GM19193 (cell line): ENCODE measurements around the gene FBXL7.

Experiments used
- POLR2A ChIP-seq: IDR thresholded peaks from 4 replicates; pipeline ENCODE4 v1.6.1; 2011; ENCODE audit not compliant: insufficient read depth, insufficient read length; ENCODE audit errors: extremely low read depth

The FBXL7 gene

GRCh38 chr5:15741591-15741990 lies 241.6 kb downstream of the FBXL7 start:
- TF ChIP-seq POLR2A: no peak

GRCh38 chr5:15746833-15747232 lies 246.9 kb downstream of the FBXL7 start:
- no peak for TF ChIP-seq POLR2A

DNA sequence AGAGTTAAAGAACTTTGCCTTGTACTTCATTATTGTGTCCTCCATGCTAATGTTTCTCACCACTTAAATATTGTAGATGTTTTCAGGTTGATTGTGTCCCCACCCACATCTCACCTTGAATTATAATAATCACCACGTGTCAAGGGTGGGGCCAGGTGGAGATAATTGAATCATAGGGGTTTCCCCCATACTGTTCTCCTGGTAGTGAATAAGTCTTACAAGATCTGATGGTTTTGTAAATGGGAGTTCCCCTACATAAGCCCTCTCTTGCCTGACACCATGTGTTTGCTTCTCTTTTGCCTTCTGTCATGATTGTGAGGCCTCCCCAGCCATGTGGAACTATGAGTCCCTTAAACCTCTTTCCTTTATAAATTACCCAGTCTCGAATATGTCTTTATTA lies 248.3 kb downstream of the FBXL7 start:
- TF ChIP-seq POLR2A: no peak

DNA sequence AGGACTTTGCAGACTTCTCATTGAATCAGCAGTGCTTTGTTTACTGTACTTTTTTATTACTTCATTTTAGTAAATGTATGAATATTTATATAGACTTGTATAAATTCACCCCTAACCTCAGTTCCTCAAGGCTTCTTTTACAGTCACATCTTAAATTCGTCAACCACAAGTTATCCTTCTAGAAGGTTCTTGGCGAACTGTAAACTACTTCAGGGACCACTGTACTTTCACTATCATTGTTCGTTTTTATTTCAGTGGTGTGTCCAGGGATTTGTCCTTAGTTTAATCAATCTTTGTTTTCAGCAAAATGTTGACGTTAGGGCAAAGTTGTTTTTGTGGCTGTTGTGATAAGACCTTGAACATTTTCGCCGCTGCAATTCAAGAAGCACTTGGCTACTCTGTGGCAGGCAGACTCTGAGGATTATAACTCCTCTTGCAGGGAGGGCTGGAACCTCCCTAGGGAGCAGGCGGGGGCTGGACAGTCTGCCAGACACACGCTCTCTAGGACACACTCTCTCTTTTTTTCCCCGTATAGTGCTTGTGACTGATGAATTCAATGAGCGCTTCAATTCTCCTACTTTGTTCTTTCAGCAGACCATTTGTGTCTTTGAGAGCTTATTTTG lies 252.8 kb downstream of the FBXL7 start:
- no peak for TF ChIP-seq POLR2A

GRCh38 chr5:15753752-15754151 lies 253.8 kb downstream of the FBXL7 start:
- no peak for TF ChIP-seq POLR2A

DNA sequence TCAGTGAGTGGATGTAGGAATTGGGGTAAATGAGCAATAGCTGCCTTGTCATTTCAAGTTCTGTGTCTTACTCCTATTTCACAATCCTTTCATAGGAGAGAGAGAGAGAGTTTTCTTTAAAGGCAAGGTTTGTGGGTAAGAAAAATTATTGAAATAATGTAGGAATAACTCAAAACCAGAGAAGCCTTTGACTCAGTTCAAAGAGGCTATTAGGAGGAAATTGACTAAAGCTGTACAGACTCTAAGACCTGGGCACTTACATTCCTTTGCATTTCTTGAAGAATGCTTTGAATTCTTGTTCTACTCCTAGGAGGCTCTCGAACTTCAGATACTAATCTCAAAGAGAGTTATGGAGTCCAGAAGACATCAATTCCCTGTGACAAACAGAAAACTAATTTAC lies 257.1 kb downstream of the FBXL7 start:
- no peak for TF ChIP-seq POLR2A

DNA sequence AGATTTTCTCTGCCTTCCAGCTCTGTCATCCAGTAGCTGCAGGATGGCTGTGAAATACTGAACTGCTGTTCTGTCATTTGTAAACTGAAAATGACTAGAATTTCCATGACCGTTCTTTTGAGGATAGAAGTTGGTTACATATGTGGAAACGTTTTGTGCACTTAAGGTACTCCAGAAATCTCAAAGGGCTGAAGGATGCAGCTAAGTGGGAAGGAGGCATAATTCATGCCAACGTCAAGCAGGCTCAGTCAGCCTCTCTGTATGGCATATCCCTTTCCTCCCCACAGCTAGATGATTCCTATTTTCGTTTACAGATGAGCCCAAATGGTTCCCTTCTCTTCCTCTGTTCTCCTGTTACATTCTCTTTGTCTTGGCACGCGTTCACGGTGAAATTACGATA lies 257.6 kb downstream of the FBXL7 start:
- TF ChIP-seq POLR2A: no peak

GRCh38 chr5:15762668-15763067 lies 262.7 kb downstream of the FBXL7 start:
- no peak for TF ChIP-seq POLR2A

- no peak for TF ChIP-seq POLR2A
These were observed 263.8 kb downstream of the FBXL7 start for GRCh38 chr5:15763754-15764153.

- TF ChIP-seq POLR2A: no peak
These were observed 269.0 kb downstream of the FBXL7 start for GRCh38 chr5:15768936-15769335.

GRCh38 chr5:15772131-15772530 lies 272.2 kb downstream of the FBXL7 start:
- TF ChIP-seq POLR2A: no peak

GRCh38 chr5:15774632-15775031 lies 274.7 kb downstream of the FBXL7 start:
- no peak for TF ChIP-seq POLR2A

DNA sequence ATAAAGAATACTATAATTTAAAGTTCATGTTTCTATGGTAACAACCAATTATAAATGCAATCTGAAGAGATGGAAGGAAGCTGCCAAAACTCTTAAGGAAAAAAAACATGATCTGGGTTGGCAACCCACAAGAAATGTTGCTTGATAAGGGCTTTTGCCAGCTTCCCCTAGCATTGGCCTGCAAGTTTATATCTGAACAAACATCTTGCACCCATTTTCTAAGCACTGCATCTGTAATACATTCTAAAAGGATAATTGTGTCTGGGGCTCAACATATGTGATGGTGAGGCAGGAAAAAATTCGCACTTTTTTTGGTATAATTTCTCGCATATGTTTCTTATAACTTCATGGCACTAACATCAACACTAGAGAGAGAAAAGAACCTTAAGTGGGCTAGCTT lies 276.4 kb downstream of the FBXL7 start:
- no peak for TF ChIP-seq POLR2A

GRCh38 chr5:15783734-15784133 lies 283.8 kb downstream of the FBXL7 start:
- TF ChIP-seq POLR2A: no peak

DNA sequence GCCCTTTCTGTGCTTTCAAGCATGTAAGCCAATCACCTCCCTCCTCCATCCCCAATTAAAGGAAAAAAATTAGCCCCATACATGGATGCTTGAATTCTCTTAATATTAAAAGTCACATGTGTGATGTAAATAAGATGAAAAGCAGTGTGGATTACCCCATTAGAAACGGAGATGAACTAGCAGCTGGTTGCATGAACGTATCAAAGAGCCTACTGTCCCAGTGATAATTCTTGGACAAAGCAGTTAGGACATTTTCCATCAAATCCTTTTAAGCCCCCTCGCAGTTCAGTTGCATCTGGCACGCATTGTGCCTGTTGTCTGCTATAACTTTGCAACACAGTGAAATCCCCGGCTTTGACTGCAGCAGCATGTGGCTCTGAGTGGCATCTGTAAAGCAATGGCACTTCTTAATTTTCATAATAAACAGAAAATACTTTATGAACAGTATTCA lies 285.6 kb downstream of the FBXL7 start:
- TF ChIP-seq POLR2A: no peak

DNA sequence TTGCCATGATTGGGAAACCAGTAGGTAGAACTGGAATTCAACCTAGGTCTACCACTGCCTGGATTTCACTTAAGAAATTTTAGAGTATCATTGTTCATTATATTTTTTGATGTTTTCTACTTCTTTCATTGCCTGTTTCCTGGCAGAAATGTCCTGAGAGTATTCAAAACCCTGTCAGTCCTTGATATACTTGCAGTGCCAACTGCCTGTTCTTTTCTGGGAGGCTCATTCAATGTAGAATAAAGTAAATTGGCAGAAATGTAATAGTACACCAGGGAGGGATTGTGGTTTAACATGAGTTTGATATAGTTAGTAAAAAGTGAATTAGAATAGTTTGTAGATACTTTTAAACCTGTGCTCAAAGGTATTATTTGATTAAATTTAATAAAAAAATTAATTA lies 286.3 kb downstream of the FBXL7 start:
- TF ChIP-seq POLR2A: no peak

DNA sequence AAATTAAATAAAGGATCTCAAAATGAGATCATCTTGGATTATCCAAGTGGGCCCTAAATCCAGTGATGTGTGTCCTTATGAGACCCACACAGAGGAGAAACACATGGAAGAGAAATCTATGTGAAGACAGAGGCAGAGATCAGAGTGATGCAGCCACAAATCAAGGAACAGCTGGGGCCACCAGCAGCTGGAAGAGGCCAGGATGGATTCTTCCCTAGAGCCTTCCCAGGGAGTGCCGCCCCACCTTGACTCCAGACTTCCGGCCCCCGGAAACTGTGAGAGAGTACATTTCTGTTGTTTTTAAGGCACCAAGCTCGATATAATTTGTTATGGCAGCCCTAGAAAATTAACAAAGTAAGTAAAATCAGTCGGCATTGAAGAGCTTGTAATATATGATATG lies 286.9 kb downstream of the FBXL7 start:
- no peak for TF ChIP-seq POLR2A
